GM12892 (cell line): ENCODE measurements around the gene OR2T8.

Experiments used
- DNase-seq: peaks from one replicate; pipeline ENCODE4 v3.0.0; 2011; ENCODE audit not compliant: insufficient read length
- FAIRE-seq: peaks from 2 replicates; lab custom pipeline; 2011; peaks lifted over from hg19 to GRCh38; lab: Jason Lieb, UNC
- POLR2A ChIP-seq: IDR thresholded peaks from 2 replicates; pipeline ENCODE4 v1.6.1; 2011; ENCODE audit warnings: low read depth, low read length, control low read depth
- POLR2AphosphoS5 ChIP-seq: IDR thresholded peaks from 2 replicates; pipeline ENCODE4 v1.6.1; 2011; ENCODE audit warnings: low read depth, low read length, control low read depth
- TAF1 ChIP-seq: IDR thresholded peaks from 2 replicates; pipeline ENCODE4 v1.6.1; 2011; ENCODE audit warnings: low read depth, mild to moderate bottlenecking, control low read depth, low read length, borderline replicate concordance

The OR2T8 gene

GRCh38 chr1:247964933-247965332 is 44.9 kb downstream of the OR2T8 start, which contains the start of gene OR2AK2:
OR2AK2 (plus strand) TSS chr1:247965233; CDS start chr1:247965377, 144 bp downstream.
- FAIRE-seq: no peak
- no peak for DNase-seq
- TF ChIP-seq POLR2A (no peak), POLR2AphosphoS5 (no peak), TAF1 (no peak)

- no peak for FAIRE-seq
- no peak for TF ChIP-seq POLR2AphosphoS5
- no peak for TF ChIP-seq TAF1
- TF ChIP-seq POLR2A: no peak
- no peak for DNase-seq
Measured at GRCh38 chr1:247966532-247967204, 46.6 kb downstream of the OR2T8 start.
